ENCODE results near the gene RPGRIP1L.

GRCh38 chr16:53673189-53673588 lies 30.5 kb downstream of the RPGRIP1L start:
- TF ChIP-seq, protein P1, sequence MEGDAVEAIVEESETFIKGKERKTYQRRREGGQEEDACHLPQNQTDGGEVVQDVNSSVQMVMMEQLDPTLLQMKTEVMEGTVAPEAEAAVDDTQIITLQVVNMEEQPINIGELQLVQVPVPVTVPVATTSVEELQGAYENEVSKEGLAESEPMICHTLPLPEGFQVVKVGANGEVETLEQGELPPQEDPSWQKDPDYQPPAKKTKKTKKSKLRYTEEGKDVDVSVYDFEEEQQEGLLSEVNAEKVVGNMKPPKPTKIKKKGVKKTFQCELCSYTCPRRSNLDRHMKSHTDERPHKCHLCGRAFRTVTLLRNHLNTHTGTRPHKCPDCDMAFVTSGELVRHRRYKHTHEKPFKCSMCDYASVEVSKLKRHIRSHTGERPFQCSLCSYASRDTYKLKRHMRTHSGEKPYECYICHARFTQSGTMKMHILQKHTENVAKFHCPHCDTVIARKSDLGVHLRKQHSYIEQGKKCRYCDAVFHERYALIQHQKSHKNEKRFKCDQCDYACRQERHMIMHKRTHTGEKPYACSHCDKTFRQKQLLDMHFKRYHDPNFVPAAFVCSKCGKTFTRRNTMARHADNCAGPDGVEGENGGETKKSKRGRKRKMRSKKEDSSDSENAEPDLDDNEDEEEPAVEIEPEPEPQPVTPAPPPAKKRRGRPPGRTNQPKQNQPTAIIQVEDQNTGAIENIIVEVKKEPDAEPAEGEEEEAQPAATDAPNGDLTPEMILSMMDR (IDR thresholded peaks at IDR 0.05), result no peak
- TF ChIP-seq POLR2A (IDR thresholded peaks at IDR 0.05), result no peak
